GM12878 (cell line): Measurements from ENCODE around the gene LMX1B. TPM values are rescaled to one million over a fixed set of nuclear protein-coding genes. Genes with fewer than 3 reads are reported as not detected.

Source experiments
- ATAC-seq: fragments of 200-7000 bp; cut with Tn5 transposase; 3 replicates; pipeline ENCODE4 v1.9.1; 2020; ENCODE audit warnings: mild to moderate bottlenecking, moderate library complexity
- BruUV-seq: library from RNA; stranded (reverse); fragments of 400-500 nt; replicated peaks from 2 replicates; lab custom pipeline; 2021; lab: Mats Ljungman, UMichigan
- CTCF ChIA-PET: fragments of 300-600 bp; sonication (Branson Sonifier 250); formaldehyde crosslinking; extraction: SDS; loops from one replicate; lab custom pipeline; 2021; ENCODE audit warnings: inconsistent platforms; lab: Yijun Ruan, JAX
- POLR2A ChIA-PET: fragments of 350-600 bp; formaldehyde crosslinking; extraction: SDS; loops from one replicate; lab custom pipeline; 2021; ENCODE audit warnings: inconsistent platforms; lab: Charles Lee
- RAD21 ChIA-PET: fragments of 300-600 bp; sonication (Branson Sonifier 250); formaldehyde crosslinking; loops from one replicate; lab custom pipeline; 2023; ENCODE audit warnings: antibody characterized with exemption; ENCODE audit not compliant: unreplicated experiment; lab: Charles Lee
- SMC1A ChIA-PET: fragments of 300-600 bp; sonication (Branson Sonifier 250); formaldehyde crosslinking; loops from one replicate; lab custom pipeline; 2023; ENCODE audit not compliant: unreplicated experiment, uncharacterized antibody; lab: Charles Lee
- DNase-seq: peaks from one replicate; pipeline ENCODE4 v3.0.0-alpha.2; 2011; ENCODE audit warnings: low read depth, low spot score
- FAIRE-seq: peaks from 3 replicates; lab custom pipeline; 2011; peaks lifted over from hg19 to GRCh38; lab: Jason Lieb, UNC
- H2AFZ ChIP-seq: 2 replicates; pipeline ENCODE4 v1.6.0; 2011; ENCODE audit warnings: low read depth, low read length, control low read depth; ENCODE audit not compliant: control insufficient read depth
- H3K27ac ChIP-seq: 2 replicates; pipeline ENCODE4 v1.5.1; 2011; ENCODE audit warnings: control low read depth; ENCODE audit not compliant: control insufficient read depth, insufficient read depth
- H3K27me3 ChIP-seq, 2 experiments: replicated peaks in 1 of 2; 2 replicates each; pipeline versions ENCODE4 v1.6.0 to v1.6.1; 2011; ENCODE audit warnings: low read length in 1 of 2; ENCODE audit not compliant: control insufficient read depth in 2 of 2, insufficient read depth in 2 of 2
- H3K36me3 ChIP-seq, 2 experiments: 2 replicates each; pipeline ENCODE4 v1.5.1; 2011; ENCODE audit warnings: low read length in 1 of 2; ENCODE audit not compliant: control insufficient read depth in 2 of 2, insufficient read depth in 2 of 2
- H3K4me1 ChIP-seq: 2 replicates; pipeline ENCODE4 v1.6.1; 2011; ENCODE audit warnings: mild to moderate bottlenecking, low read length, moderate library complexity, mixed read lengths; ENCODE audit not compliant: control insufficient read depth, insufficient read depth
- H3K4me2 ChIP-seq: 2 replicates; pipeline ENCODE4 v1.6.0; 2011; ENCODE audit warnings: control low read depth; ENCODE audit not compliant: control insufficient read depth, insufficient read depth
- H3K4me3 ChIP-seq: fragments of 200-600 bp; sonication (generic); 2 replicates; pipeline ENCODE4 v1.5.1; 2016
- H3K79me2 ChIP-seq: 2 replicates; pipeline ENCODE4 v1.6.0; 2011; ENCODE audit warnings: low read length; ENCODE audit not compliant: control insufficient read depth, insufficient read depth
- H3K9ac ChIP-seq: 2 replicates; pipeline ENCODE4 v1.8.0; 2011; ENCODE audit warnings: low read length, control low read depth, mixed read lengths; ENCODE audit not compliant: control insufficient read depth, insufficient read depth
- H3K9me3 ChIP-seq: replicated peaks from 3 replicates; pipeline ENCODE4 v1.5.1; 2011; ENCODE audit warnings: mild to moderate bottlenecking, low read length; ENCODE audit not compliant: control insufficient read depth, insufficient read depth
- H4K20me1 ChIP-seq: 2 replicates; pipeline ENCODE4 v1.6.0; 2011; ENCODE audit not compliant: control insufficient read depth, insufficient read depth
- BMI1 ChIP-seq: fragments of 450-650 bp; IDR thresholded peaks from 2 replicates; pipeline ENCODE4 v1.6.1; 2016; ENCODE audit warnings: mild to moderate bottlenecking, moderate library complexity, borderline replicate concordance
- CREM ChIP-seq: IDR thresholded peaks from 2 replicates; pipeline ENCODE4 v1.6.1; 2014; ENCODE audit warnings: antibody characterized with exemption, low read depth
- CTCF ChIP-seq, 3 experiments: IDR thresholded peaks in 2 of 3; conservative IDR thresholded peaks in 1 of 3; 2 replicates each; pipeline ENCODE4 v1.5.1; 2011; ENCODE audit warnings: low read depth in 3 of 3, low read length in 3 of 3, mild to moderate bottlenecking in 3 of 3, control low read depth in 2 of 3, moderate library complexity in 2 of 3, inconsistent platforms in 1 of 3, mixed read lengths in 1 of 3; ENCODE audit not compliant: control insufficient read depth in 2 of 3, insufficient read depth in 1 of 3; ENCODE audit errors: extremely low read depth in 1 of 3
- E2F8 ChIP-seq: fragments of 450-650 bp; IDR thresholded peaks from 2 replicates; pipeline ENCODE4 v1.6.1; 2018; ENCODE audit warnings: mild to moderate bottlenecking, low read depth, moderate library complexity; ENCODE audit not compliant: partially characterized antibody
- MAX ChIP-seq: IDR thresholded peaks from 2 replicates; pipeline ENCODE4 v1.6.1; 2012; ENCODE audit warnings: low read depth, low read length, improper control_type of control experiment
- MYC ChIP-seq: IDR thresholded peaks from 2 replicates; pipeline ENCODE4 v1.6.1; 2011; ENCODE audit warnings: mild to moderate bottlenecking, low read length, moderate library complexity, inconsistent platforms; ENCODE audit not compliant: insufficient read depth, insufficient replicate concordance, insufficient read length, severe bottlenecking
- PAX5 ChIP-seq: IDR thresholded peaks from 2 replicates; pipeline ENCODE4 v1.6.1; 2011; ENCODE audit warnings: low read depth, low read length, borderline replicate concordance
- POLR2AphosphoS2 ChIP-seq: IDR thresholded peaks from 2 replicates; pipeline ENCODE4 v1.6.1; 2011; ENCODE audit warnings: low read depth, mild to moderate bottlenecking, low read length, improper control_type of control experiment, moderate library complexity
- SP1 ChIP-seq: IDR thresholded peaks from one replicate; pipeline ENCODE4 v1.6.1; 2011; ENCODE audit warnings: low read depth, low read length
- SRF ChIP-seq, 2 experiments: IDR thresholded peaks; 2 replicates each; pipeline ENCODE4 v1.6.1; 2011; ENCODE audit warnings: low read depth in 2 of 2, low read length in 2 of 2, mild to moderate bottlenecking in 1 of 2, moderate library complexity in 1 of 2
- TAF1 ChIP-seq: IDR thresholded peaks from 2 replicates; pipeline ENCODE4 v1.6.1; 2011; ENCODE audit warnings: mild to moderate bottlenecking, low read depth, low read length, borderline replicate concordance
- WGBS: methylation state at CpG from one replicate; pipeline ENCODE4 v1.1.6; 2016; ENCODE audit warnings: low lambda C conversion rate; ENCODE audit not compliant: insufficient replicate concordance, insufficient coverage; ENCODE audit errors: missing lambda C conversion rate; 5-methylcytosine and 5-hydroxymethylcytosine counted together
- in situ Hi-C: fragments of 300-500 bp; cut with MboI; formaldehyde crosslinking; loops from 9 replicates; pipeline ENCODE4 v1.14.3; 2018; ENCODE audit warnings: mixed read lengths
- intact Hi-C: fragments of 100-400 bp; cut with micrococcal nuclease; formaldehyde crosslinking; loops from one replicate; pipeline ENCODE4 v1.14.2; 2022; ENCODE audit not compliant: unreplicated experiment
- polyA plus RNA-seq, 11 experiments: library from polyadenylated mRNA; depleted of rRNA in 4 of 11; unstranded in 6 of 11; stranded (reverse) in 5 of 11; fragments of >200 nt; fragmentation: Nextera tagmentation in 4 of 11; fragmentation: Illumina TruSeq in 1 of 11; extraction: Ambion mirVana in 4 of 11; extraction: Trizol in 1 of 11; gene quantifications; 1 replicate in 1 of 11; 2 replicates in 10 of 11; pipeline versions ENCODE4 v1.2.1 to v1.2.3, GENCODE V29; 2011 to 2016; ENCODE audit warnings: inconsistent platforms in 2 of 11, missing spikeins in 2 of 11, low read depth in 1 of 11
- total RNA-seq, 4 experiments: library from RNA; depleted of rRNA in 3 of 4; stranded (reverse); fragments of >200 nt in 3 of 4; fragmentation: Illumina TruSeq in 1 of 4; extraction: Trizol in 1 of 4; gene quantifications; 2 replicates each; pipeline versions ENCODE4 v1.2.1 to v1.2.3, GENCODE V29; 2013 to 2021
- TF ChIP-seq, protein P1 (sequence below): fragments of 450-650 bp; IDR thresholded peaks from 2 replicates; pipeline ENCODE4 v1.6.1; 2017; ENCODE audit warnings: borderline replicate concordance
- TF ChIP-seq, protein P2 (sequence below): IDR thresholded peaks from 2 replicates; pipeline ENCODE4 v1.6.1; 2012; ENCODE audit warnings: mild to moderate bottlenecking, low read depth, low read length

LMX1B gene
- total and polyA plus RNA-seq, 10 of the 15 experiments (the other 5 are each of a cell fraction or from before 2014, with no cell fraction given) = not detected

DNA sequence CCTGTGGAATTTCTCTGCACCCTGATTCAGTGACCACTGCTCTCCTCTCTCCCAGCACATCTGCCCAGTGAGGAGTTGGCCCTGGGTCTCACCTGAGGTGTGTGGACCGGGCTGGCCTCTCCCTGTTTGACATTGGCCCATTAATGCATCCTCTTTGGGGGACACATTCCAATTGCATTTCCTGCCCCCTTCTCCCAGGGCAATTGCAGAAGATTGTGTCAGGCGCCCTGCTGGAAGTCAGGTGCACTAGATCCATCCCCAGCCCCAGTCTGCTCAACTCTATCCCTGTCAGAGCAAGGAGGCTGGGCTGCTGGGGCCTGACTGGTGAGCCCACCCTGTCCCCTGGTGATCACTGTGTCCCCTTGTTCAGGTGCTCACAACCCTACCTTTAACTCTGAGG, 84.5 kb downstream of the LMX1B start:
- Histone ChIP-seq H3K79me2 (no peaks in the 10 kb centered on the region), H3K4me1 (no peaks in the 10 kb centered on the region), H3K27me3 (peaks cover 0 to 5% of the 10 kb centered on the region in 2 experiments; a peak in 2 of 4 replicates), H3K36me3 (no peaks in the 10 kb centered on the region), H2AFZ (no peak overlapping the region), H3K4me3 (no peak overlapping the region), H3K27ac (no peak overlapping the region), H3K4me2 (no peak overlapping the region), H3K9ac (no peak overlapping the region), H3K9me3 (no peaks in the 10 kb centered on the region), H4K20me1 (no peaks in the 10 kb centered on the region)
- SMC1A ChIA-PET = no interaction called here
- intact Hi-C loops = no loop called here
- DNase-seq (no peak), ATAC-seq (no peak), FAIRE-seq (no peak)
- CTCF ChIA-PET = interaction anchor here (1.9 to 2.2 kb wide), 2 partner anchors 8 to 83 kb away, joined by 7 to 9 read pairs; no protein-coding TSS in a partner anchor
- POLR2A ChIA-PET = no interaction called here
- WGBS = 3% methylated on average over 2 of the region's 2 CpGs
- RAD21 ChIA-PET = no interaction called here
- no TSS peak for BruUV-seq
- in situ Hi-C loops = no loop called here
- TF ChIP-seq SRF (IDR thresholded peaks at IDR 0.05; ENCODE audit: low read depth in 2 of 2, low read length in 2 of 2) (no peak), PAX5 (no peak), CREM (no peak), MAX (no peak), E2F8 (no peak), BMI1 (no peak), MYC (no peak), POLR2AphosphoS2 (no peak), TAF1 (no peak), CTCF (IDR thresholded peaks at IDR 0.05 in 2 of 3, conservative IDR thresholded peaks at IDR 0.05 in 1 of 3; ENCODE audit: control insufficient read depth in 2 of 3, extremely low read depth in 1 of 3, insufficient read depth in 1 of 3, low read depth in 3 of 3, low read length in 3 of 3) (no peak), SP1 (no peak)
- TF ChIP-seq, protein P1, sequence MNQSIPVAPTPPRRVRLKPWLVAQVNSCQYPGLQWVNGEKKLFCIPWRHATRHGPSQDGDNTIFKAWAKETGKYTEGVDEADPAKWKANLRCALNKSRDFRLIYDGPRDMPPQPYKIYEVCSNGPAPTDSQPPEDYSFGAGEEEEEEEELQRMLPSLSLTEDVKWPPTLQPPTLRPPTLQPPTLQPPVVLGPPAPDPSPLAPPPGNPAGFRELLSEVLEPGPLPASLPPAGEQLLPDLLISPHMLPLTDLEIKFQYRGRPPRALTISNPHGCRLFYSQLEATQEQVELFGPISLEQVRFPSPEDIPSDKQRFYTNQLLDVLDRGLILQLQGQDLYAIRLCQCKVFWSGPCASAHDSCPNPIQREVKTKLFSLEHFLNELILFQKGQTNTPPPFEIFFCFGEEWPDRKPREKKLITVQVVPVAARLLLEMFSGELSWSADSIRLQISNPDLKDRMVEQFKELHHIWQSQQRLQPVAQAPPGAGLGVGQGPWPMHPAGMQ = no peak
- TF ChIP-seq, protein P2, sequence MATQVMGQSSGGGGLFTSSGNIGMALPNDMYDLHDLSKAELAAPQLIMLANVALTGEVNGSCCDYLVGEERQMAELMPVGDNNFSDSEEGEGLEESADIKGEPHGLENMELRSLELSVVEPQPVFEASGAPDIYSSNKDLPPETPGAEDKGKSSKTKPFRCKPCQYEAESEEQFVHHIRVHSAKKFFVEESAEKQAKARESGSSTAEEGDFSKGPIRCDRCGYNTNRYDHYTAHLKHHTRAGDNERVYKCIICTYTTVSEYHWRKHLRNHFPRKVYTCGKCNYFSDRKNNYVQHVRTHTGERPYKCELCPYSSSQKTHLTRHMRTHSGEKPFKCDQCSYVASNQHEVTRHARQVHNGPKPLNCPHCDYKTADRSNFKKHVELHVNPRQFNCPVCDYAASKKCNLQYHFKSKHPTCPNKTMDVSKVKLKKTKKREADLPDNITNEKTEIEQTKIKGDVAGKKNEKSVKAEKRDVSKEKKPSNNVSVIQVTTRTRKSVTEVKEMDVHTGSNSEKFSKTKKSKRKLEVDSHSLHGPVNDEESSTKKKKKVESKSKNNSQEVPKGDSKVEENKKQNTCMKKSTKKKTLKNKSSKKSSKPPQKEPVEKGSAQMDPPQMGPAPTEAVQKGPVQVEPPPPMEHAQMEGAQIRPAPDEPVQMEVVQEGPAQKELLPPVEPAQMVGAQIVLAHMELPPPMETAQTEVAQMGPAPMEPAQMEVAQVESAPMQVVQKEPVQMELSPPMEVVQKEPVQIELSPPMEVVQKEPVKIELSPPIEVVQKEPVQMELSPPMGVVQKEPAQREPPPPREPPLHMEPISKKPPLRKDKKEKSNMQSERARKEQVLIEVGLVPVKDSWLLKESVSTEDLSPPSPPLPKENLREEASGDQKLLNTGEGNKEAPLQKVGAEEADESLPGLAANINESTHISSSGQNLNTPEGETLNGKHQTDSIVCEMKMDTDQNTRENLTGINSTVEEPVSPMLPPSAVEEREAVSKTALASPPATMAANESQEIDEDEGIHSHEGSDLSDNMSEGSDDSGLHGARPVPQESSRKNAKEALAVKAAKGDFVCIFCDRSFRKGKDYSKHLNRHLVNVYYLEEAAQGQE = no peak
